Tongue (tissue), 2 donors: ENCODE measurements around the gene CYP2C18. TPM values are rescaled to one million over a fixed set of nuclear protein-coding genes. Genes with fewer than 3 reads are reported as not detected.
"Not testable (repeated sequence)": the region's sequence is repeated elsewhere in the genome, so short reads cannot be mapped to it uniquely, and the experiment has no call there.

Experiments used
- DNase-seq: peaks from one replicate; pipeline ENCODE4 v3.0.0-alpha.2; 2015
- total RNA-seq: library from RNA; depleted of rRNA; stranded (reverse); fragments of >200 nt; gene quantifications from one replicate; pipeline ENCODE4 v1.2.3, GENCODE V29; 2014

Gene CYP2C18
- total RNA-seq, 1 donor from 2014 or later: 8.4 TPM

- DNase-seq: no peak
Observed at GRCh38 chr10:94747838-94748237, 64.3 kb downstream of the CYP2C18 start.

DNA sequence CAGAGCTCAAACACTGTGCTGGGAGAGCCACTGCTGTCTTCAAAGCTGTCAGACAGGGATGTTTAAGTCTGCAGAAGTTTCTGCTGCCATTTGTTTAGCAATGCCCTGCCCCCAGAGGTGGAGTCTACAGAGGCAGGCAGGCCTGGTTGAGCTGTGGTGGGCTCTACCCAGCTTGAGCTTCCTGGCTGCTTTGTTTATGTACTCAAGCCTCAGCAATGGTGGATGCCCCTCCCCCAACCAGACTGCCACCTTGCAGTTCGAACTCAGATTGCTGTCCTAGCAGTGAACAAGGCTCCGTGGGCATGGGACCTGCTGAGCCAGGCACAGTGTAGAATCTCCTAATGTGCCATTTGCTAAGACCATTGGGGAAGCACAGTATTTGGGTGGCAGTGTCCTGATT, 74.4 kb downstream of the CYP2C18 start:
- no peak for DNase-seq

DNA sequence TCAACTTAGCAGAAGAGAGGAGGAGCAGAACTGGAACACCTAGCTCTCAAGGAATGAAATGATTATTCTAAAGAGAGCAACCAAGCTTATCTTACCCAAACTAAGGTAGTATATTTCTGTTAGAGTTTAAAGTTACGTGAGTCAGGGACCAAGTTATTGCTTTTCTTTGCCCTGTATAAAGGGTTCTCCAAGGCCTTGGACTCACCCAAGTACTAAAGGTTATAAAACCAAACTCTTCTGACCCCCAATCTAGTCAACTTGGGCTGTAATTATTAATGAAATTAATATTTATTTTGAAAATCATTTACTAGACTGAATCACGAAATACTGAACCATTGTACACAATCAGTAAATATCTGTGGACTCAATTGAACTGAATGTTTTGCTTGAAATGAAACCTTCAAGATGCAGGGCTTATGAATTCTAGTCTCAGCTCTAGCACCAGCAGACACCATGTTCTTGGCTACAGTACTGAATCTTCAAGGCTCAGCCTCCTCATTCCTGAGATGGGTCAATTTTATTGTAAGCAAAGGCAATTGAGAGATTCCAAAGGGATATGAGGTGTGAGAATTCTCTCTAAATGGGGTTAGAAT, 77.2 kb downstream of the CYP2C18 start:
- DNase-seq: no peak

GRCh38 chr10:94762393-94762792, 78.9 kb downstream of the CYP2C18 start, which contains the start of gene CYP2C19:
Gene CYP2C19 (plus strand): TSS chr10:94762681. CDS start chr10:94762706, 25 bp downstream.
- DNase-seq: no peak

GRCh38 chr10:94775425-94775824, 91.9 kb downstream of the CYP2C18 start:
- not testable (repeated sequence) for DNase-seq

GRCh38 chr10:94777886-94778458, 94.4 kb downstream of the CYP2C18 start:
- no peak for DNase-seq

DNA sequence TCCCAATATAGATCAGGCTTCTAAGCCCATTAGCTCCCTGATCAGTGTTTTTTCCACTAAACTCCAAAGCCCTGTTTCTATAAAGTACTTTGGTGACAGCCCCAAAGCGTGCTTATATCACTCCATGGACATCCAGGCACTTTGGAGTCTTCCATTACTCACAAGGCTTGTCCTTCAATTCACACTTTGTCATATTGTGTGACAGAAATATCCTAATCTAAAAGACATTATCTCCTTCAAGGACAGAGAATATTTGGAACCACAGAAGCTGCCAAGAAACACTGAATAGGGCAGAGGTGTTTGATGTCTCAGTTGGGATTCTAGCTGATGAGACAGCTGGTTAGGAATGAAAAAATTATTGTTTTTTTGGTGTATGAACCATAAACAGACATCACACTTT, 97.3 kb downstream of the CYP2C18 start:
- no peak for DNase-seq

DNA sequence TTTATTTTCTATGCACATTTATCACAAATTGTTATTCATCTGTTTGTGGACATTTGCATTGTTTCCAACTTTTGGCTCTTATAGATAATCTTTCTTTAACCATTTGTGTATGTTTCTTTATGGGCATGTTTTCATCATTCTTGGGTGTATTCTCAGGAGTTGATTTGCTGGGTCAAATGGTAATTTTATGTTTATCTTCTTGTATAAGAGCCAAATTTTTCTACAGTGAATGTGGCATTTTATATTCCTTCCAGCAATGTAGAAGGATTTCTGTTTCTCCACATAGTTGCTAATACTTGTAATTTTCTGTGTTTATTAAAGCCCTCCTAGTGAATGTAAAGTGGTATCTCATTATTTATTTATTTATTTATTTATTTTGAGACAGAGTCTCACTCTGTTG, 100.7 kb downstream of the CYP2C18 start:
- DNase-seq: no peak

- no peak for DNase-seq
Observed at GRCh38 chr10:94785211-94785610, 101.7 kb downstream of the CYP2C18 start.

Other genes starting within 250 kb of the CYP2C18 start
- 39.9 TPM for gene HELLS, start 137.9 kb upstream of the CYP2C18 start, total RNA-seq
- gene CYP2C19, start 79.0 kb downstream of the CYP2C18 start, total RNA-seq: 2.1 TPM